ENCODE results near the gene OVCA2. TPM values are rescaled to one million over a fixed set of nuclear protein-coding genes. Genes with fewer than 3 reads are reported as not detected.
A peak's percentile ranks its signal among the peaks of the same experiment; 100 is the strongest.

Gene OVCA2
- polyA plus RNA-seq, 5 donors: 6.8 to 17.5 (median 9.2) TPM

- no peak for DNase-seq
Measured at GRCh38 chr17:2062571-2063183, 20.9 kb downstream of the OVCA2 start.

DNA sequence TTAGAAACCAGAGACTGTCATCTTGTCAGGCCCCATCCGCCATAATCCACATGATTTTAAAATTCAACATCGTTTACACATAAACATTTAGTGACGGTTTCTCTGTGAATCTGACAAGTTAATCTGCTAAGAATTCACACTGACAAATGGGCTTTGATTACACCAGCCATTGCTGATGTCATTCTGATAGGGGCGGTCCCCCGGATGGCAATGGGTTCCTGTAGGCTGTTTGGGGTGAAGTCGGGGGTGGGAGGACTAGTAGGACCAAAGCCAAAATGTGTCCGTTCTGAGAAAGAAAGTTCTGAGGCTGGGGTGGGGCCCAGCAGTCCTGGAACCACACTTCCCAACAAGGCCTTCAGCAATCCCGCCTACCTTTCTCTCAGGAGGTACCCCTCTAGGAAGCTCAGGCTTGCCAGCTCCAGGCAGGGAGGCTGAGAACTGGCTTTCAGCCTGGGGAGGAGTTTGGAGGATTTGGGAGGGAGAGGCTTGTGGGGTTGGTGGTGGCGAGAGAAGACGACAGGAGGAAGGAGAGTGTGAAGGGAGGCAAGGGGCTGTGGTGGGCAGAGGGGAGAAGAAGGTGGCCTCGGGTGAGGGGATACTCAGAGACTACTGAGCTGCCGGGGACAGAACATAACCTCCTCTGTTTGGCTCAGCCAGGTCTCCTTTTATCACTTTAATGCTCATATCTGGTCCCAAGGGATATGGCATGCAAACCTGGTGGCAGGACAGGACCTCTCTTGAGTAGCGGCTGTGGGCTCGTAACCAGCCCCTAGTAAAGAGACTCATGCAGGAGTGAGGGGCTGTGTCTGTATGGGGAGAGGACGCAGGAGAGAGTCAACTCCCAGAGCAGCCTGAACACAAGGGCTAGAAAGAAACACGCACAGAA lies 21.7 kb downstream of the OVCA2 start:
- no peak for DNase-seq

- no peak for DNase-seq
Measured at GRCh38 chr17:2064147-2064489, 22.3 kb downstream of the OVCA2 start.

DNA sequence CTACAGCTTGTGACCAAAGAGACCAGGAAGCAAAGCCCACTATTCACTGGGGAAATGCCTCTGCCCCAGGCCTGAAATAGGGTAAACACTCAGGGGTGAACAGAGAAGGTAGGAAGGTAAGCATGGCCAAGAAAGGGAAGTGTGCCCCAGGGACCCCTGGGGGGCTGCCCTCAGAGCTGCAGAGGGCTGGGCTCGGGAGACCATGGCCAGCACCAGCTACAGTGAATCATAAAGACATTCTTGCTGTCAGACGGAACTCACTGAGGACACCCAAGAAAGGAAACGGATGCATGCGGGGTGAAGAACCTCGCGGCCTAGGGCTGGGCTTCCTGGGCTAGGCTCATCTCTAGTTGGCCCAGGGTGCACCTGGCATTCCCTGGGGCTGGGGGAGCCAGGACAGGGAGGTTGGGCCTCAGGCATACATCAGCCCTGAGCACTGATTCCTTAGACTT lies 22.7 kb downstream of the OVCA2 start:
- no peak for DNase-seq

- DNase-seq: no peak
Measured at GRCh38 chr17:2064980-2065785, 23.4 kb downstream of the OVCA2 start.

DNA sequence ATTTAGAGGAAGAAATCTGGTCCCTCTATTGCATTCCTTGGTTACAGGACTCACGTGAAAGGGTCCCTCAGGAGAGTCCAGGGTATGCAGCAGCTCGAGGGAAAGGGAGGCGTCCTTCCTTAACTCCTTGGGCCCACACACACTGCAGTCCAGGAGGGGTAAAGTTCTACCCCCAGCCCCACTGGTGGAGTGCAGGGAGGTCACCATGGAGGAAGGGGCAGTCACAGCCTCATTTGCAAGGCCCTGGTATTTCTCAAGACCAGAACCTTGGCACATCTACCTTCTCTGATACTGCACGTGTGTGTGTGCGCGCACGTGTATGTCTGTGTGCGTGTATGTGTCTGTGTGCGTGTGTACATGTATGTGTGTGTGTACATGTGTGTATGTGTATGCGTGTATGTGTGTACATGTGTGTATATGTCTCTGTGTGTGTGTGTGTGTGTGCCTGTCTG lies 24.2 kb downstream of the OVCA2 start:
- no peak for DNase-seq

DNA sequence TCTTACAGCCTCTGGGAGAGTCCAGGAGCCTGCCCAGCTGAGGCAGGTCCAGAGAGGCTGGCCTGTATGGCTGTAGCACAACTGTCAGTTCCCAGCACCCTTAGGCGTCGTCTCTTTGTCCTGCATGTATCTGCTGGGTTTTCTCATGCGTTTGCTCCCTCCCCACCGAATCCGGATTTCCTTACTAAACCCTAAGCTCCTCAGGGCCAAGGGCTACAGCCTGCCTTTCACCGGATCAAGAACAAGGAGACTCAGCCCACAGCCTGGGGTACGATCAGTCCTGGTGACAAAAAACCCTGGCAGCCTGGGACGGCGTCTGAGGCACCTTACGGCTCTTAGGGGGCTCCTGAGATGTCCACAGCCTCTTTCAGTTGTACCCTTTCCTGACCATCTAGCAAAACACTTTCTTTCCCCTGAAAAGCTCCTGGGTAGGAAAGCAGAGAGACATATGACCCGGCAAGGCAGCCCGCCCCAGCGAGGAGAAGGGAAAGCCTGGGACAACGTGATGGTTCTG lies 25.3 kb downstream of the OVCA2 start:
- no peak for DNase-seq

GRCh38 chr17:2067608-2068024 lies 25.8 kb downstream of the OVCA2 start:
- DNase-seq: no peak

- peak in 1 of 2 donors; percentile 88 for DNase-seq
Measured at GRCh38 chr17:2068031-2068518, 26.3 kb downstream of the OVCA2 start.

DNA sequence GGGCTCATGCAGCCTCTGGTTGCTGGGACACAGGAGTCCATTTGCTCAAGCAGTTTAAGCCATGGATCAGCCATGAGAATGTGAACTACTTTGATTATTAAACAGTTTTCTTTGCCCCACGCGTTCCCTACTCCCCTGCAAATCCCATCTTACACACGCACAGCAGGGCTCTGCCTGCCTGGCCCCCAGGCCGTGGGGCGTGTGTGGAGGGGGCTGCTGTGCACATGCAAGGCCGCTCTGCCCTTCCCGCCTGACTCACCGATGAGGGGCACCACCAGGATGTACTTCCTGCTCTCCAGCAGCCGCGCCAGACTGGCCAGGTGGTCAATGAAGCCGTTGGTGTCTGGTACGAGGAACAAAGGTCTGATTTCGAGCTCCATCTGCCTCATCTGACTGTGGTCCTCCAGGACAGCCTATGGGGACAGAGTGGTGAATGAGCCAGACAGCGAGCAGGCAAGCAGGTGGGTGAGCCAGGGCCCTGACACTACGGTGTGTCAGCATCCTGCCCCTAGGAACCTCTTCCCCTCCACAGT lies 26.8 kb downstream of the OVCA2 start:
- DNase-seq: peak in 1 of 2 donors; percentile 10

- DNase-seq: no peak
Measured at GRCh38 chr17:2070241-2071023, 28.6 kb downstream of the OVCA2 start.

- no peak for DNase-seq
Measured at GRCh38 chr17:2071024-2071385, 29.2 kb downstream of the OVCA2 start.

DNA sequence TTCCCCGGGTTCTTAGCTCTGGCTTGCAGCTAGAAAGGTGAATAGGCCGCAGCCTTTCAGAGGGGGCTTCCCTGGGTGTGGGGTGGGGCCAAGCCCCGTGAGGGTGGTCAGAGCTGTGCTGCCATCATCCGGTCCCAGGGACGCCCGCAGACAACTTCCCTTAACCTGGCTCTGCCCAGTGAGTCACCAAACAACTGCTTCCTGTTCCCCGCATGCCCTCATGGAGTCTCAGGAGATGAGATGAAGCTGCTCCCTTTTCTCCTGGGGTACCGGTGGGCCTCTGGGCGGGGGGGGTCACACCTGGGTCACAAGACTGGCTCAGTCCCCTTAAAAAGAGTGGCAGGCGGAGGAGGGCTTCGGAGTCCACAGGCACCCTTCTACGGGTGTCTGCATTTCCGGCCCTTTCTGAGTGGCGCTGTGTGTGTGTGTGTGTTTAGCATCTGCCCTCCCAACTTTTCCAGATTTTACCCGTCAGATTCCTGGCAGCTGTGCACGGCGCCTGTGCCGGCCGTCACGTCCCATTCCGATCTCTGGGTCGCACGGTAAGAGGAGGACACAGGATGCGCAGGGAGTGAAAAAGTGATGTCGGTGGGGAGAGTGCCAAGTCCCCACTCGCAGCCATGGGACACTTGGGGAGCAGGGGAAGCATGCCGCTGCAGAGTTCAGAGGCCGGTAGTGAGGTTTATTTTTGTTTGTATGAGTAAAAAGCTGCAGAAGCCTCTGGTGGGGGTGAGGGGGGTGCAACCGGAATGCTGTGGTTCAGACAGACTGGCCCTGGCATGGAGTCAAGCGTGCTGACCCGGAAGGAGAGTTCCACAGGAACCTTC lies 29.8 kb downstream of the OVCA2 start:
- peak; percentile 90 for DNase-seq

GRCh38 chr17:2074919-2075318 lies 33.1 kb downstream of the OVCA2 start:
- DNase-seq: no peak

- DNase-seq: peak in 1 of 2 donors; percentile 69
Measured at GRCh38 chr17:2075336-2076086, 33.7 kb downstream of the OVCA2 start.

- no peak for DNase-seq
Measured at GRCh38 chr17:2076087-2076984, 34.5 kb downstream of the OVCA2 start.

- no peak for DNase-seq
Measured at GRCh38 chr17:2077040-2077439, 35.2 kb downstream of the OVCA2 start.

DNA sequence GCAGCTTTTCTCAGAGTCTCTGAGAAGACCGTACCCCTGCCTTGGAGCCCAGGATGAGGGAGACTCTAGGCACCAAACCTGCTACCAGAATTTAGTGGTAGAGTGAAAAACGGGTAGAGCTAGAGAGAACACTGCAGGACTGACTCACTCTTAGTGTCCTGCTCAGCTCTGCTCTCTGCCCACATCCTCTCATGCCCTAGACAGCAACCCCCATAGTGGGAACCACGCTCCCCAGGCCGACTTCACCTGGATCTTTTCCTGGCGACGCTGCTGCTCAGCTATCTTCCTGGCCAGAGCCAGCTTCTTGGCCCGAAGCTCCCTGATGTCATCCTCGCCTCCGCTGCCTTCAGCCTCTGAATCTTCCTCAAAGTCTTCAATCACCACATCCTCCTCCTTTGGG lies 39.7 kb downstream of the OVCA2 start:
- no peak for DNase-seq

All from right lung (tissue), 5 donors.